PFSK-1 (cell line): ENCODE data around the gene TMEM213.

ENCODE experiments used
- POLR2AphosphoS5 ChIP-seq: IDR thresholded peaks from 2 replicates; pipeline ENCODE4 v1.6.1; 2012; ENCODE audit warnings: low read depth, mild to moderate bottlenecking, control low read depth, low read length, moderate library complexity
- SIN3A ChIP-seq: IDR thresholded peaks from 2 replicates; pipeline ENCODE4 v1.6.1; 2012; ENCODE audit warnings: mild to moderate bottlenecking, low read length, moderate library complexity, borderline replicate concordance; ENCODE audit not compliant: insufficient read depth
- TAF1 ChIP-seq: IDR thresholded peaks from 2 replicates; pipeline ENCODE4 v1.6.1; 2012; ENCODE audit warnings: low read length, control low read depth, borderline replicate concordance; ENCODE audit not compliant: insufficient read depth
- TF ChIP-seq, protein P1 (sequence below), 2 experiments: IDR thresholded peaks; 2 replicates each; pipeline versions ENCODE4 v1.6.1 to v1.8.0; 2011 to 2012; ENCODE audit warnings: low read depth in 2 of 2, low read length in 2 of 2, control low read depth in 1 of 2, inconsistent platforms in 1 of 2, mild to moderate bottlenecking in 1 of 2, moderate library complexity in 1 of 2; ENCODE audit not compliant: insufficient read depth in 1 of 2

DNA sequence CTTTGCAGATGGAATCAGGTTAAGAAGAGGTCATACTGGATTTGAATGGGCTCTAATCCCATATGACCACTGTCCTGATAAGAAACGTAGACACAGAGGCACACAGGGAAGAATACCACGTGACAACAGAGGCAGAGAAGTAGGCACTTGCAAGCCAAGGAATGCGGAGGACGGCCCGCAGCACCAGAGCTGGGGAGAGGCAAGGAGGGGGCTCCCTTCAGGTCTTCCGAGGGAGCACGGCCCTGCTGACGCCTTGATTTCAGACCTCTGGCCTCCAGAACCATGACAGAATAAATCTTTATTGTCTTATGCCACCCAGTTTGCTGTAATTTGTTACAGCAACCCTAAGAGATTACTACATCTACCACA lies 44.7 kb upstream of the TMEM213 start:
- TF ChIP-seq POLR2AphosphoS5 (no peak), SIN3A (no peak), TAF1 (no peak)
- TF ChIP-seq, protein P1, sequence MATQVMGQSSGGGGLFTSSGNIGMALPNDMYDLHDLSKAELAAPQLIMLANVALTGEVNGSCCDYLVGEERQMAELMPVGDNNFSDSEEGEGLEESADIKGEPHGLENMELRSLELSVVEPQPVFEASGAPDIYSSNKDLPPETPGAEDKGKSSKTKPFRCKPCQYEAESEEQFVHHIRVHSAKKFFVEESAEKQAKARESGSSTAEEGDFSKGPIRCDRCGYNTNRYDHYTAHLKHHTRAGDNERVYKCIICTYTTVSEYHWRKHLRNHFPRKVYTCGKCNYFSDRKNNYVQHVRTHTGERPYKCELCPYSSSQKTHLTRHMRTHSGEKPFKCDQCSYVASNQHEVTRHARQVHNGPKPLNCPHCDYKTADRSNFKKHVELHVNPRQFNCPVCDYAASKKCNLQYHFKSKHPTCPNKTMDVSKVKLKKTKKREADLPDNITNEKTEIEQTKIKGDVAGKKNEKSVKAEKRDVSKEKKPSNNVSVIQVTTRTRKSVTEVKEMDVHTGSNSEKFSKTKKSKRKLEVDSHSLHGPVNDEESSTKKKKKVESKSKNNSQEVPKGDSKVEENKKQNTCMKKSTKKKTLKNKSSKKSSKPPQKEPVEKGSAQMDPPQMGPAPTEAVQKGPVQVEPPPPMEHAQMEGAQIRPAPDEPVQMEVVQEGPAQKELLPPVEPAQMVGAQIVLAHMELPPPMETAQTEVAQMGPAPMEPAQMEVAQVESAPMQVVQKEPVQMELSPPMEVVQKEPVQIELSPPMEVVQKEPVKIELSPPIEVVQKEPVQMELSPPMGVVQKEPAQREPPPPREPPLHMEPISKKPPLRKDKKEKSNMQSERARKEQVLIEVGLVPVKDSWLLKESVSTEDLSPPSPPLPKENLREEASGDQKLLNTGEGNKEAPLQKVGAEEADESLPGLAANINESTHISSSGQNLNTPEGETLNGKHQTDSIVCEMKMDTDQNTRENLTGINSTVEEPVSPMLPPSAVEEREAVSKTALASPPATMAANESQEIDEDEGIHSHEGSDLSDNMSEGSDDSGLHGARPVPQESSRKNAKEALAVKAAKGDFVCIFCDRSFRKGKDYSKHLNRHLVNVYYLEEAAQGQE (IDR thresholded peaks at IDR 0.05; ENCODE audit: insufficient read depth in 1 of 2, low read depth in 2 of 2, low read length in 2 of 2), result no peak
